OCI-LY7 (cell line): Measurements from ENCODE around the gene SAYSD1. TPM values are rescaled to one million over a fixed set of nuclear protein-coding genes. Genes with fewer than 3 reads are reported as not detected.

ENCODE experiments used
- BruUV-seq: library from RNA; stranded (reverse); fragments of 400-500 nt; replicated peaks from 2 replicates; lab custom pipeline; 2021; lab: Mats Ljungman, UMichigan
- CTCF ChIA-PET: fragments of 300-600 bp; sonication (Branson Sonifier 250); formaldehyde crosslinking; loops from one replicate; lab custom pipeline; 2022; ENCODE audit warnings: antibody characterized with exemption; ENCODE audit not compliant: unreplicated experiment; lab: Charles Lee
- POLR2A ChIA-PET: fragments of 300-600 bp; sonication (Branson Sonifier 250); formaldehyde crosslinking; loops from one replicate; lab custom pipeline; 2022; ENCODE audit warnings: antibody characterized with exemption; lab: Charles Lee
- DNase-seq: peaks from one replicate; pipeline ENCODE4 v3.0.0-alpha.2; 2015; ENCODE audit warnings: low spot score
- H2AFZ ChIP-seq: fragments of 200-600 bp; sonication (generic), shearing (Covaris generic); 2 replicates; pipeline ENCODE4 v1.6.1; 2014; ENCODE audit warnings: mild to moderate bottlenecking, antibody characterized with exemption, low read length, moderate library complexity
- H3K27ac ChIP-seq: fragments of 200-600 bp; sonication (generic); 2 replicates; pipeline ENCODE4 v1.5.1; 2014; ENCODE audit warnings: mixed run types, low read depth, mild to moderate bottlenecking, moderate library complexity, low read length, inconsistent platforms; ENCODE audit not compliant: poor library complexity, severe bottlenecking
- H3K36me3 ChIP-seq: fragments of 200-600 bp; sonication (generic); 2 replicates; pipeline ENCODE4 v1.6.1; 2014; ENCODE audit warnings: mild to moderate bottlenecking, antibody characterized with exemption, low read length, moderate library complexity, mixed read lengths; ENCODE audit not compliant: insufficient read depth
- H3K4me1 ChIP-seq: fragments of 200-600 bp; sonication (generic); 2 replicates; pipeline ENCODE4 v1.5.1; 2014; ENCODE audit warnings: mild to moderate bottlenecking, low read length; ENCODE audit not compliant: insufficient read depth, poor library complexity, severe bottlenecking
- H3K4me2 ChIP-seq: fragments of 200-600 bp; sonication (generic); 2 replicates; pipeline ENCODE4 v1.6.1; 2014; ENCODE audit warnings: mild to moderate bottlenecking, low read length
- H3K4me3 ChIP-seq: fragments of 200-600 bp; sonication (generic); 2 replicates; pipeline ENCODE4 v1.5.1; 2014; ENCODE audit warnings: mild to moderate bottlenecking, low read depth, low read length; ENCODE audit not compliant: poor library complexity, severe bottlenecking
- H3K79me2 ChIP-seq: fragments of 200-600 bp; sonication (generic); 2 replicates; pipeline ENCODE4 v1.6.1; 2016; ENCODE audit warnings: low read depth, mild to moderate bottlenecking, low read length, moderate library complexity, mixed read lengths; ENCODE audit not compliant: insufficient read depth
- H3K9me2 ChIP-seq: fragments of 200-600 bp; sonication (generic); 2 replicates; pipeline ENCODE4 v1.6.1; 2016; ENCODE audit warnings: mild to moderate bottlenecking, low read length, mixed read lengths; ENCODE audit not compliant: insufficient read depth
- H3K9me3 ChIP-seq: fragments of 200-600 bp; sonication (generic); 2 replicates; pipeline ENCODE4 v1.6.1; 2014; ENCODE audit warnings: mild to moderate bottlenecking, mixed run types, low read length, mixed read lengths
- H4K20me1 ChIP-seq: fragments of 200-600 bp; sonication (generic); 2 replicates; pipeline ENCODE4 v1.6.1; 2014; ENCODE audit warnings: mild to moderate bottlenecking, antibody characterized with exemption, low read length, moderate library complexity, mixed read lengths; ENCODE audit not compliant: insufficient read depth
- CTCF ChIP-seq: fragments of 200-600 bp; sonication (generic); conservative IDR thresholded peaks from 2 replicates; pipeline ENCODE4 v1.5.1; 2014; ENCODE audit warnings: mild to moderate bottlenecking, antibody characterized with exemption, low read length, moderate library complexity, mixed read lengths
- EZH2phosphoT487 ChIP-seq: fragments of 200-600 bp; sonication (generic); IDR thresholded peaks from 2 replicates; pipeline ENCODE4 v1.6.1; 2018; ENCODE audit warnings: low read depth, borderline replicate concordance, mild to moderate bottlenecking, mixed run types, antibody characterized with exemption, low read length, moderate library complexity, mixed read lengths
- intact Hi-C: fragments of 100-400 bp; cut with micrococcal nuclease; formaldehyde crosslinking; loops from one replicate; pipeline ENCODE4 v1.10.0; 2022; ENCODE audit not compliant: unreplicated experiment
- total RNA-seq, 2 experiments: library from RNA; depleted of rRNA in 1 of 2; stranded (reverse); fragments of >200 nt in 1 of 2; shearing (Covaris generic) in 1 of 2; gene quantifications; 2 replicates each; pipeline ENCODE4 v1.2.3, GENCODE V29; 2014 to 2022

The SAYSD1 gene
- total RNA-seq, 2 experiments from 2014 or later, result 10.7 to 14.1 TPM

DNA sequence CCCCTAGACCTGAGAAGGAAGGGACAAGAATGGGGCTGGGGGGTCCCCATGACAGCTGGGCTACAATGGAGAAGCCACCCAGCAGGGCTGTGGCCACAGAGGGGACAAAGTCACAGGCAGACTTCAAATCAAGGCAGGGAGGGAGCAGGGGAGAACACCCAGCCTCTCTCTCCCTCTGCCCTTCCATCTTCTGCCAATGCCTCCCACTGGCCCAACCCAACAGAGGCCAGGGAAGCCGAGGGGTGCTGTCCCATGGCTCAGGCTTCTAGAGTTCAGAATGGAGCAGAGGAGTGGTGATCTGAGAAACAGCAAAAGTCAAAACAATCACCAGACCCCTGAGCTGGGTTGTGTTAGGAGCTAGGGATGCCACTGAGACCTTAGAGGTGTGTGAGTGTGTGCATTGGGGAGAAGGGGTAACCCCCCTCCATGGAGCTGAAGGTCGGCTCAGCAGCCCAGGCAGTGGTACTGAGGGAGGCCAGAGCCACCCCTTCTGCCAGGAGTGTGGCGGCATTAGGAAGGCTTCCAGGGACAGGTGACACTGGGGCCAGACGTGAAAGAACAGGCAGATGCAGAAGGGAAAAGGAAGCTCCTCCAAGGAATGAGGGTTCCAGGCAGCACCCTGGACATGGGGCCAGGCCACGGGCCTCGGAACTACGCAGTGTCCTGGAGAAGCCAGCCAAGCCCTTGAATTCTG is 54.4 kb downstream of the SAYSD1 start:
- no peaks in the 10 kb centered on the region for H3K9me2 ChIP-seq
- H4K20me1 ChIP-seq, result no peaks in the 10 kb centered on the region
- ChIA-PET CTCF (no interaction called here), POLR2A (interaction anchor here (1.2 kb wide), 1 partner anchor 23 kb away, joined by 3 read pairs; no protein-coding TSS in a partner anchor)
- no peak overlapping the region for H3K4me2 ChIP-seq
- no peaks in the 10 kb centered on the region for H3K36me3 ChIP-seq
- H2AFZ ChIP-seq, result no peak overlapping the region
- H3K27ac ChIP-seq, result no peak overlapping the region
- H3K4me3 ChIP-seq, result no peak overlapping the region
- intact Hi-C loops, result no loop called here
- DNase-seq, result no peak
- no TSS peak for BruUV-seq
- no peaks in the 10 kb centered on the region for H3K9me3 ChIP-seq
- no peaks in the 10 kb centered on the region for H3K4me1 ChIP-seq
- H3K79me2 ChIP-seq, result no peaks in the 10 kb centered on the region
- TF ChIP-seq EZH2phosphoT487 (no peak), CTCF (no peak)

DNA sequence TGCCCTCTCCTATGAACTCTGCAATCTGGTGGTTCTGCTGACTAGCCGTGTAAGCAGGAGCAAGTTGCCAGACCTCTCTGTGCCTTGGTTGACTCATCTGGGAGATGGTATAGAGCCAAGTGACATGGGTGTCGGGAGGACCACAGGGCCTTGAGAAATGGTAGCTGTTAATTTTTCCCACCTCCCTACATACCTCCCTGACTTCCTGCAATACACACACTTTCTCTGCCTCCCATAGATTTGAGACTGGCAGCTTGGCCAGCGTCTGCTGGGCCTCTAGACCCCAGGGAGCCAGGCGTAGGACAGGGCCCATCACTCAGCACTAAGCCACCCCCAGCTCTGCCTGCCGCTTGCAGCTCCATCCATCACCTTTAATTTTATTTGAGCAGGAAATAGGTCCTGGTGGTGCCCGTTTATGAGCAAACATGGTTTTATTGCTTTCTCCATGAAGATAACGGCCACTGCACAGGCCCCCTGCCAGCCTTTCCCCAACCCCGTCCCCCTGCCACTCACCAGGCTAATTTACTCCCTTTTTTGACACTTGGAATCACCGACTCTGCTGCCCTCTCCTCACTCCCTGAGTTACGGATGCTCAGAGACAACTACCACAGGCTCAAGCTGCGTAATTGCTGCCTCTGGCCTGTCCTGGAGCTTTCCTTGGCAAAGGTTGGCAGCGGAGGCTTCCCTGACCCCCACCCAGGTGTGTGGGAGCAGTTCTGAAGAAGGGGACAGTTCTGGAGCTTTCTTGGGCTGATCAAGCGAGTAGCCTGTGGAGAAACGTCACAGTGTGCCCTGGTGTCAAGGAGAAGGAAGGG is 55.3 kb downstream of the SAYSD1 start:
- intact Hi-C loops, result no loop called here
- no peaks in the 10 kb centered on the region for H3K79me2 ChIP-seq
- H3K36me3 ChIP-seq, result no peaks in the 10 kb centered on the region
- H3K4me2 ChIP-seq, result no peak overlapping the region
- no peak for DNase-seq
- ChIA-PET POLR2A (no interaction called here), CTCF (no interaction called here)
- no peaks in the 10 kb centered on the region for H3K9me3 ChIP-seq
- H4K20me1 ChIP-seq, result no peaks in the 10 kb centered on the region
- H3K4me3 ChIP-seq, result no peak overlapping the region
- no peak overlapping the region for H3K27ac ChIP-seq
- no peaks in the 10 kb centered on the region for H3K4me1 ChIP-seq
- H3K9me2 ChIP-seq, result no peaks in the 10 kb centered on the region
- TF ChIP-seq EZH2phosphoT487 (no peak), CTCF (no peak)
- H2AFZ ChIP-seq, result no peak overlapping the region
- no TSS peak for BruUV-seq
